AG10803 (cell line): ENCODE results near the gene PARVG.

Experiments used
- DNase-seq: peaks from one replicate; pipeline ENCODE4 v3.0.0; 2010; ENCODE audit warnings: low read depth
- H3K4me3 ChIP-seq: 2 replicates; pipeline ENCODE4 v1.5.1; 2011; ENCODE audit warnings: mild to moderate bottlenecking, low read length, control low read depth
- CTCF ChIP-seq: conservative IDR thresholded peaks from 2 replicates; pipeline ENCODE4 v1.5.1; 2011; ENCODE audit warnings: mild to moderate bottlenecking, low read length, control low read depth, inconsistent platforms

The PARVG gene

GRCh38 chr22:44145544-44145943, 35.2 kb upstream of the PARVG start:
- no peak for TF ChIP-seq CTCF
- H3K4me3 ChIP-seq = no peak overlapping the region
- no peak for DNase-seq

- H3K4me3 ChIP-seq = no peak overlapping the region
- no peak for TF ChIP-seq CTCF
- no peak for DNase-seq
Observed at GRCh38 chr22:44146088-44146861, 34.5 kb upstream of the PARVG start.

- TF ChIP-seq CTCF = no peak
- DNase-seq = no peak
Observed at GRCh38 chr22:44147008-44147645, 33.6 kb upstream of the PARVG start.

GRCh38 chr22:44147821-44148574, 32.7 kb upstream of the PARVG start:
- DNase-seq = peak; percentile 74
- TF ChIP-seq CTCF = no peak
- H3K4me3 ChIP-seq = no peak overlapping the region

More at GRCh38 chr22:44147008-44147645, 33.6 kb upstream of the PARVG start:
- no peak overlapping the region for H3K4me3 ChIP-seq

- DNase-seq = peak; percentile 82
- no peak for TF ChIP-seq CTCF
Observed at GRCh38 chr22:44151676-44152075, 29.0 kb upstream of the PARVG start.

GRCh38 chr22:44153710-44154109, 27.0 kb upstream of the PARVG start:
- no peak for TF ChIP-seq CTCF

More at GRCh38 chr22:44151676-44152075, 29.0 kb upstream of the PARVG start:
- no peak overlapping the region for H3K4me3 ChIP-seq

More at GRCh38 chr22:44153710-44154109, 27.0 kb upstream of the PARVG start:
- DNase-seq = no peak
- no peak overlapping the region for H3K4me3 ChIP-seq
